A673 (cell line): Measurements from ENCODE around the gene CLEC18B.
"Not testable (repeated sequence)": the region's sequence is repeated elsewhere in the genome, so short reads cannot be mapped to it uniquely, and the experiment has no call there.

Experiments
- CTCF ChIP-seq: fragments of 300-800, 200-600 bp; sonication (generic); conservative IDR thresholded peaks from 2 replicates; pipeline ENCODE4 v1.5.1; 2017; ENCODE audit warnings: low read depth, mild to moderate bottlenecking, antibody characterized with exemption, low read length, moderate library complexity, mixed read lengths
- EZH2 ChIP-seq: fragments of 200-600 bp; sonication (generic); IDR thresholded peaks from 2 replicates; pipeline ENCODE4 v1.6.1; 2017; ENCODE audit warnings: borderline replicate concordance, low read depth, mild to moderate bottlenecking, mixed read lengths, antibody characterized with exemption, low read length; ENCODE audit not compliant: poor library complexity, severe bottlenecking

- peak; percentile 74 for TF ChIP-seq CTCF
- not testable (repeated sequence) for TF ChIP-seq EZH2
Measured at GRCh38 chr16:74430036-74430712, 8.9 kb upstream of the CLEC18B start.
